SHP77 treated with DMSO at 0.1 percent for 48 hours (cell line): Measurements from ENCODE around the gene CNPY4.

Experiments used
- DNase-seq: peaks from one replicate; lab custom pipeline; 2025; lab: John Stamatoyannopoulos, UW

The CNPY4 gene

DNA sequence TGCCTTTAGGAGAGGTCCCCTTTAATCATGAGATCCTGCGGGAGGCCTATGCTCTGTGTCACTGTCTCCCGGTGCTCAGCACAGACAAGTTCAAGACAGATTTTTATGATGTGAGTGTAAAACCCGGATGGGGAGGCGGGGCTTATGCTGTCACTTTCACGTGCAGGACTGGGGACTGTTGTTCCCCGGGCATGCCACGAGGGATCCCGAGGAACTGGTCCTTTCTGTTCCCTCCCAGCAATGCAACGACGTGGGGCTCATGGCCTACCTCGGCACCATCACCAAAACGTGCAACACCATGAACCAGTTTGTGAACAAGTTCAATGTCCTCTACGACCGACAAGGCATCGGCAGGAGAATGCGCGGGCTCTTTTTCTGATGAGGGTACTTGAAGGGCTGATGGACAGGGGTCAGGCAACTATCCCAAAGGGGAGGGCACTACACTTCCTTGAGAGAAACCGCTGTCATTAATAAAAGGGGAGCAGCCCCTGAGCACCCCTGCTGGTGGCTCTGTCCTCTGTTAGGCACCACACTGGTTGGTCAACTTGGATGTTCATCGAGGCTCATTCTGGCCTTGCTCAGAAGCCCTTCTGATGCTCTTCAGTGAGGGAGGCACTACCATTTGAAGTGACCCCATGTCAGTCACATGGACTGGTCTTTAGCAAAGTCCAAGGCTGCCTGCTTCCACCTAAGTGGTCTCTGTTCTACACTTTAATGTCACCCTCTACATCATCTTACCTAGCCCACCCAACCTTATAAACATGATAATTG, 27.8 kb upstream of the CNPY4 start:
- no peak for DNase-seq

DNA sequence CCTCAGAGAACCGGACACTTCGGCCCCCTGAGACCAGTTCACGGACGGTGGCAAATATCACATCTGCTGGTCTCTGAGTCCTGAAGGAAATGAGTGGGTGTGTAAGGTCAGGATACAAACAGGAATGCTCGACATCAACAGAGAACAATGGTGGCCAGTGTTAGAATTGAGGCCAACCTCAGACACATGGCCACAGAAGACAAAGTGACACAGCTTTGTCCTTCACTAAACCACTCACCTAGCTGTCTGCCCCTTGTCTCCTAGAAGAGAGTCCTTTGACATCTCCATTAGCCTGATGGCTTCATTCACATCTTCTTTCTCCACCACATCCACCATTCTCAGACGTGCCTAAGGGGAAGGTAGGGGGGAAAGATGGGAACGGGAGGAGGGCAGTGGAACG, 26.4 kb upstream of the CNPY4 start:
- DNase-seq: no peak

GRCh38 chr7:100093498-100093897, 25.9 kb upstream of the CNPY4 start:
- DNase-seq: no peak

- DNase-seq: no peak
These were observed 25.4 kb upstream of the CNPY4 start for GRCh38 chr7:100093925-100094486.

DNA sequence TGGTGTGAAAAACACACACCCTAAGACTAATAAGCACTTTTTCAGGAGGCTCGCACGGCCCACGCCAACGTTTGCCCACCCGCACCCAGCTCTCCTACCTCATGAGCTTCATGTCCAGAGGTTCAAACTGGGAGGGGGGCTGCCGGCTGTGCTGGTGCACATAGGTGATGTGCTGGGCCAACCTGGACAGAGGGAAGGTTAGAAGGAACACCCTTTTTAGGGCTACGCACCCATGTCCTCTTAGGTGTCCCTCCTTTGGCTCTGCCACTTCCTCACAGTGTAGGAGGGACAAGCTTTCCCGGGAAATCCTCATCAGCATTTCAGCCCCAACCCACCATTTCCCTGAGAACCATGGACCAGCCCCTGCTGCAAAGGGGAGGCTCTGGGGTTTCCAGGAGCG, 24.1 kb upstream of the CNPY4 start:
- DNase-seq: no peak

GRCh38 chr7:100095704-100096103, 23.7 kb upstream of the CNPY4 start:
- DNase-seq: no peak

- no peak for DNase-seq
These were observed 20.5 kb upstream of the CNPY4 start for GRCh38 chr7:100098913-100099312.

DNA sequence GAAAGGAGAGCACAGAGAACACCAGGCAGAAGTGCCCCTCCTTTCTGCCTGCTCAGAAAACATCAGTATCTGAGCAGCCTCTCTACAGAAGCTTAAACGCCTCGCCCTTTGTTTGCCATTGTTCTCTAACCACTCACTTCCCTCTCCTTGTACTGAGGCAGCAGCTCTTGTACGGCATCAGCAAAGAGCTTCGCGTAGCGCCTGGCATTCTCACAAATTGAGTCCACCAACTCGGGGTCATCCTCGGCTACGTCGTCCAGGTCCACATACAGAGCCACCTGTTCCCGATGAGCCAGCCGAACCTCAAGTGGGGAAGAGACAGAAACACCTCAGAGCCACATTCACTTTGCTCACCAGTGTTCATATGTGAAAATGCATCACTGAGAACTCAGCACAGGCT, 20.0 kb upstream of the CNPY4 start:
- DNase-seq: no peak

DNA sequence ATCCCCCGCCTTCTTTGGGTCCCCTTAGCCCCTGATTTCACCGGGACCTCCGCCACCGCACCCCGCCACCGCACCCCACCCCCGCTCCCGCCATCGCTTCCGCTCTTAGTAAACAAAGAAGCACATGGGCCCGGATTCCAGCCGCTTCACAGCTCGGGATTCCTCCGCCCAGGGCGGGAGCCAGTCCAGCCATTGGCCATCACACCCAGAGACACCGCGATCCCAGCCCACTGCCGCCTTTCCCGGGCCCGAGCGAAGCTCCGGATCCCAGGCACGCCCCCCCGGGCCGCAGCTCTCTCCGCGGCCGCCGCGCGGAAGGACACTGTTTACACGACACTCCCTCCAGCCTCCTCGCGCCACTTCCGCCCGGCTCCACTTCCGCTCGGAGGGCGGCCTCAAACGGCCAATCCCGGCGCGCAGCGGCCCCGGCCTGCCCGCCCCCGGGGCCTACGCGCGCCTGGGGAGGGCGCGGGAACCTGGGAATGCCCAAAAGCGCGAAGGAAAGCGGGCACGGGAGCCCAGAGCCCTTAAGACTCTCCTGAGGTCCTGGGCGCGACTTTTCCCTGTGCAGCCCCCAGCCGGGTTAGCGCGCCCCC, 18.9 kb upstream of the CNPY4 start:
- DNase-seq: peak; percentile 71

- peak; percentile 88 for DNase-seq
These were observed 18.2 kb upstream of the CNPY4 start, which contains the start of the genes AP4M1 and MCM7 for GRCh38 chr7:100101016-100101862. Gene AP4M1, plus strand, starts transcription at chr7:100101643. Its CDS starts 72 bp downstream, at chr7:100101715. Gene MCM7, minus strand, starts transcription at chr7:100101397. Its CDS starts 103 bp downstream, at chr7:100101294.

DNA sequence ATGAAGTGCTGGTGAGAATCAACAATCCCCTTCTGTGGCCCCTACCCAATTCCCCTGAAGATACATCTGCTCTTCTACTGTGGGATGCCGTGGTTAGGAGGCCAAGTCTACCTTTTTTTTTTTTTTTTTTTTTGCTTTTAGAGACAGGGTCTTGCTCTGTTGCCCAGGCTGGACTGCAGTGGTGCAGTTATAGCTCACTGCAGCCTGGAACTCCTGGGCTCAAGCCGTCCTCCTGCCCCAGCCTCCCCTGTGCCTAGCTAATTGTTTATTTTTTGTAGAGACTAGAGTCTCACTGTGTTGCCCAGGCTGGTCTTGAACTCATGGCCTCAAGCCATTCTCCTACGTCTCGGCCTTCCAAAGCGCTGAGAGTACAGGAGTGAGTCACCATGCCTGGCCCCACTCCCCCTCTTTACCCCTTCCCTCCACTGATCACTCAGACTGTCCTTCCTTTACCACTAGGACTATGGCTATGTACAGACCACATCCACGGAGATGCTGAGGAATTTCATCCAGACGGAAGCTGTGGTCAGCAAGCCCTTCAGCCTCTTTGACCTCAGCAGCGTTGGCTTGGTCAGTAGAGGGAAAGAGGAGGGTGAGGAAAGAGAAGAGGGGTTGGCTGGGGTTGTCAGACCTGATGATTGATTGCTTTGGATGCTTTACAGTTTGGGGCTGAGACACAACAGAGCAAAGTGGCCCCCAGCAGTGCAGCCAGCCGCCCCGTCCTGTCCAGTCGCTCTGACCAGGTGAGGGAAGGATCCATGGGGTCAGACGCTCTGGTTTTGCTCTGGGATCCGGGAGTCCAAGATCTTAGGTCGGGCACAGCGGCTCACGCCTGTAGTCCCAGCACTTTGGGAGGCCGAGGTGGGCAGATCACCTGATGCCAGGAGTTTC, 16.2 kb upstream of the CNPY4 start:
- no peak for DNase-seq

DNA sequence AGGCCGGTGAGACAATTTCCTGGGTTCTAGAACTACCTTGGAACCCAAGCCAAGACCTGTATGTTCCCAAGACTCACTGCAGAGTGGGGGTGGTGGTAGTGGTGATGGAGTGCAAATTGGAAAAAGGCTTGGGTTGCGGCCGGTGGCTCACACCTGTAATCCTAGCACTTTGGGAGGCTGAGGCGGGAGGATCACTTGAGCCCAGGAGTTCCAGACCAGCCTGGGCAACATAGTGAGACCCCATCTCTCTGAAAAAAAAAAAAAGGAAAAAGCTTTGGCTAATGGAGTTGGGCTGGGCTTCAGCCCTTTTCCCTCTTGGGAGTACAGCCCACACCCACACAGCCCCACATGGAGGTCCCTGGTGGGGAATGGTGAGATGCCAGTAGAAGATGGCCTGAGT, 13.9 kb upstream of the CNPY4 start:
- no peak for DNase-seq

DNA sequence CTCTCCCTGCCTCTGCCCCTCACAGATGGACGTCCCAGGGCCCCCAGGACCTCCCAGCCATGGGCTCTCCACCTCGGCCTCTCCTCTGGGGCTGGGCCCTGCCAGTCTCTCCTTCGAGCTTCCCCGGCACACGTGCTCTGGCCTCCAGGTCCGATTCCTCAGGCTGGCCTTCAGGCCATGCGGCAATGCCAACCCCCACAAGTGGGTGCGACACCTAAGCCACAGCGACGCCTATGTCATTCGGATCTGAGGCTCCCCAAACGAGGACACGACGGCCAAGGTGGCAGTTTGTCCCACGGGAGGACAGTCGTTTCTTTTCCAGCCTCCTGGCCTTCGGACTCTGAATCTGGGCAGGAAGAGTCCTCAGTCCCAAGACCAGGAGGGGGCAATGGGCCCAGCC, 12.8 kb upstream of the CNPY4 start:
- no peak for DNase-seq

DNA sequence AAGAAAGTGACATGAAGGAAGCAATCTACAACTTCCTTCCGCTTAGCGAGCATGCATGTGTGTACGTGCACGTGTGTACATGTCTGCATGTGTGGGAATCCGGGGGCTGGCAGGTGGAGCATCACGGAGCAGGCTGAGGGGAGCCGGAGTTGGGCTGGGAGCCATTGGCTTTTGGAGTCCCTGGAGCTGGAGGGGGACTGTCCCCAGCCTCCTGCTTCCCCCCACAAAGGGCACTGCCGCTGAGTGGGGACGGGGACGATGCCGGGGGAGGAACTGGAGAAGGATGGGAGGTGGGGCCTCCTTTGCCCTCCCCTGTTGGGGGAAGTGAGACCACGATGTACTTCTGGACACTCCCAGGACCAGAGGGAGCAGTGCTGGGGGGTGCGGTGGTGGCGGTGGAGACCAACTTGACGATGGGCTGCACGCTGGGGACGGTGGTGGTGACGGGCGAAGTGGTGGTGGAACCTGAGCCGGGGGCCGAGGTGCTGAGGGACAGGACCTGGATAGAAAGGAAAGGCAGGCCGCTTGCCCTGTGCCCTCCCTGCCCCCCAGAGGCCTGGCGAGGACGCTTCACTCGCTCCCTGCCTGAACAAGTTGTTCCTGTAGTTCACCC, 12.2 kb upstream of the CNPY4 start:
- DNase-seq: no peak

DNA sequence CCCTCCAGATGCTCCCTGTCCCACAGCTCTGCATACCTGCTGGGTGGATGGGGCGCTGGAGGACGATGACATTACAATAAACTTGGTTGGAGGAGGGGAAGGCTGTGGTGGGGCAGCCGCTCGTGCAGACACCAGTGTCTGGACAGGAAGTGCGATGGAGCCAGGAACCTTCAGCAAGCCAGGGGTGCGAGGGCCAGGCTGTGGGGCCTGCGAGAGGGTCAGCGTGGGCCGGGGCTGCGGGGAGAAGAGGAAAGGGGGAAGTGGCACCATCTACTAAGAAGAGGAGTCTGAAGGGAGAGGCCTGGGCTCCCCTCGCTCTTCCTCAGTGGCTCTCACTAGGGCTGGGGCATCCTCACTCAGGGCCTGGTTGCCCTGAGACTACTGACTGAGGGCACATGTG, 11.5 kb upstream of the CNPY4 start:
- DNase-seq: no peak

DNA sequence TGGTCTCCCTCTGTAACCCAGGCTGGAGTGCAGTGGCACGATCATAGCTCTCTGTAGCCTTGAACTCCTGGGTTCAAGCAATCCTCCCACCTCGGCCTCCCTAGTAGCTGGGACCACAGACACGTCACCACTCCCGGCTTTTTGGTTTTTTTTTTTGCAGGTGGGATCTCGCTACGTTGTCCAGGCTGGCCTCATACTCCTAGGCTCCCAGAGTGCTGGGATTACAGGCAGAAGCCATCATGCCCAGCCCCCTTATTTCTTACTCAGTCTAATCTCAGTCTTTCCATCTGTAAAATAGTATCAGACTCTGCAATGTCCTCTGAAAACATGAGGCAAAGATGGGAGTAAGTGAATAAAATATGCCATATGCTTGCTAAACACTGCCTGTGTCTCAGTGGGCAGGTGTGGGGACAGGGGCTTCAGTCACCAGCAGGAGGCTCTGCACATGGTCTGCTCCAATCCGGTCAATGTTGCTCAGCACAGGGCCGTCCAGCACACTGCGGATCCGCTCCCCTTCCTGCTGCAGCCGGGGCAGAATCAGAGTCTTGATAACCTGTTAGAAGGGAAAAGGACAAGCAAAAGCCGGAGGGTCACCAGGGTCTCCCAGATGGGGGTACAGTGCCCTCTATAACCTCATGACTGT, 9.8 kb upstream of the CNPY4 start:
- DNase-seq: no peak

DNA sequence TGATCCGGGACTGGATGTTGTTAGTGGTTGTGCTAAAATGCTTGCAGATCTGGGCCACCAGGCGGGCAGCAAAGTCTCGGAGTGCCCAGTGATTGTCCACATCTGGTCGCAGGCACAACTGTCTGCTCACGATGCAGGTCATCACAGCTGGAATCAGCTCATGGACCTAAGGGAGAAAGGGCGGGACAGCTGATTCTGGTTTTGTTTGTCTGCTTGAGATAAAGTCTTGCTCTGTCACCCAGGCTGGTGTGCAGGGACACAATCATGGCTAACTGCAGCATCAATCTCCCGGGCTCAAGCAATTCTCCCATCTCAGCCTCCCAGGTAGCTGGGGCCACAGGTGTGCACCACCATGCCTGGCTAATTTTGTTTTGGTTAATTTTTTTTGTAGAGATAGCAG, 8.3 kb upstream of the CNPY4 start:
- no peak for DNase-seq

- no peak for DNase-seq
These were observed 7.5 kb upstream of the CNPY4 start for GRCh38 chr7:100111914-100112313.

- DNase-seq: no peak
These were observed 4.4 kb upstream of the CNPY4 start for GRCh38 chr7:100115026-100115425.

- DNase-seq: no peak
These were observed 904 bp upstream of the CNPY4 start for GRCh38 chr7:100118388-100119071.
